Sigmoid colon (tissue), 4 donors: ENCODE results near the gene TSEN2.

Experiments
- EP300 ChIP-seq, 4 donors: sonication (generic); formaldehyde crosslinking; IDR thresholded peaks; one replicate each; pipeline ENCODE4 v1.6.1; 2017; ENCODE audit warnings: antibody characterized with exemption in 4 of 4
- POLR2A ChIP-seq, 2 donors: fragments of 450-650 bp; IDR thresholded peaks; one replicate each; pipeline ENCODE4 v1.6.1; 2016; ENCODE audit warnings: antibody characterized with exemption in 2 of 2, mild to moderate bottlenecking in 2 of 2, moderate library complexity in 2 of 2
- TF ChIP-seq, protein P1 (sequence below), 4 experiments: fragments of 450-650 bp in 3 of 4; fragments of 200-600 bp in 1 of 4; IDR thresholded peaks; one replicate each; pipeline ENCODE4 v1.5.1; 2016 to 2019; ENCODE audit warnings: antibody characterized with exemption in 4 of 4, mild to moderate bottlenecking in 3 of 4, moderate library complexity in 2 of 4

DNA sequence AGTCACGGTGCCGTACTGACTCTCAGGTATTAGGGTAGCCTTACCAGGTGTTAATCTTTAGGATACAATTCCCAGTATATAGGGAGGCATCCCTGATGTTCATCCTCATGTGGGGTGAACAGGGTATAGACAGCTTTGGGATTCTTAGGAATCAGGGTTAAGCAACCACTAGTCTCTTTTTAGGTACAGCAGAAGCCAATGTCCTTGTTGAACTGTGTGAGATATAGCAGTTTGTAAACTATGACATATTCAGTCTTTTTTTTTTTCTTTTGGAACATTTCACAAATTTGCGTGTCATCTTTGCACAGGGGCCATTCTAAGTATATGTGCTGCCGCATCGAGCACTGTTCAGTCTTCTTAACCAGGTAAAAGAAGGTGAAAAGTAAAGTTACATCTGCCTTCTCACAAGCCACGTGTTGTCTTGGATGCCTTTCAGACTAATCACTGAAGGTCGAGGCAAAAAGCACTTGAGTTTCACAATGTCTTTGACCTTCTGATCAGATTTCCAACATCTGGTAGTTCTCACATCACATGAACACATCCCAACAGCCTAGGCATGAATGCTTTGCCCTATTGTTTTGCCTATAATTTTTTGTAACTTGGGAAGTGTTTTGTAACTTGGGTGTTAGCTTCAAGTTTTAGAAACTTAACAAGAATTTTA is 17.2 kb downstream of the TSEN2 start:
- TF ChIP-seq, protein P1, sequence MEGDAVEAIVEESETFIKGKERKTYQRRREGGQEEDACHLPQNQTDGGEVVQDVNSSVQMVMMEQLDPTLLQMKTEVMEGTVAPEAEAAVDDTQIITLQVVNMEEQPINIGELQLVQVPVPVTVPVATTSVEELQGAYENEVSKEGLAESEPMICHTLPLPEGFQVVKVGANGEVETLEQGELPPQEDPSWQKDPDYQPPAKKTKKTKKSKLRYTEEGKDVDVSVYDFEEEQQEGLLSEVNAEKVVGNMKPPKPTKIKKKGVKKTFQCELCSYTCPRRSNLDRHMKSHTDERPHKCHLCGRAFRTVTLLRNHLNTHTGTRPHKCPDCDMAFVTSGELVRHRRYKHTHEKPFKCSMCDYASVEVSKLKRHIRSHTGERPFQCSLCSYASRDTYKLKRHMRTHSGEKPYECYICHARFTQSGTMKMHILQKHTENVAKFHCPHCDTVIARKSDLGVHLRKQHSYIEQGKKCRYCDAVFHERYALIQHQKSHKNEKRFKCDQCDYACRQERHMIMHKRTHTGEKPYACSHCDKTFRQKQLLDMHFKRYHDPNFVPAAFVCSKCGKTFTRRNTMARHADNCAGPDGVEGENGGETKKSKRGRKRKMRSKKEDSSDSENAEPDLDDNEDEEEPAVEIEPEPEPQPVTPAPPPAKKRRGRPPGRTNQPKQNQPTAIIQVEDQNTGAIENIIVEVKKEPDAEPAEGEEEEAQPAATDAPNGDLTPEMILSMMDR (IDR thresholded peaks at IDR 0.05): no peak
- TF ChIP-seq POLR2A (IDR thresholded peaks at IDR 0.05) (no peak), EP300 (IDR thresholded peaks at IDR 0.05) (no peak)
